ENCODE measurements around the gene OR51B2.
"Not testable (repeated sequence)": the region's sequence is repeated elsewhere in the genome, so short reads cannot be mapped to it uniquely, and the experiment has no call there.

Gene OR51B2

GRCh38 chr11:5363679-5364078, 39.6 kb upstream of the OR51B2 start:
- Histone ChIP-seq H3F3A (ENCODE audit: insufficient read depth, low read length) (no peaks in the 10 kb centered on the region), H3K4me2 (ENCODE audit: low read length) (no peak overlapping the region), H4K20me1 (ENCODE audit: insufficient read depth, low read length) (no peaks in the 10 kb centered on the region), H3K79me2 (ENCODE audit: insufficient read depth, low read length) (no peaks in the 10 kb centered on the region), H3K36me3 (ENCODE audit: insufficient read depth, low read length) (no peaks in the 10 kb centered on the region), H3K9me3 (ENCODE audit: low read length) (no peaks in the 10 kb centered on the region), H3K4me3 (ENCODE audit: low read depth, low read length, poor library complexity, severe bottlenecking) (no peak overlapping the region), H3K27me3 (ENCODE audit: insufficient read depth, low read length) (no peaks in the 10 kb centered on the region), H3K9me2 (ENCODE audit: low read depth, low read length) (no peaks in the 10 kb centered on the region), H3K27ac (ENCODE audit: low read depth, low read length, poor library complexity, severe bottlenecking) (no peak overlapping the region), H2AFZ (ENCODE audit: low read length) (no peak overlapping the region), H3K4me1 (ENCODE audit: insufficient read depth, low read length, severe bottlenecking) (no peaks in the 10 kb centered on the region), H3K9ac (ENCODE audit: low read length) (no peak overlapping the region)
- TF ChIP-seq EZH2 (IDR thresholded peaks at IDR 0.05; ENCODE audit: borderline replicate concordance, low read length) (no peak), CTCF (IDR thresholded peaks at IDR 0.05; ENCODE audit: low read length) (no peak)

- no peaks in the 10 kb centered on the region for H3K9me3 ChIP-seq (ENCODE audit: low read length)
- no peak overlapping the region for H3K9ac ChIP-seq (ENCODE audit: low read length)
- TF ChIP-seq CTCF (IDR thresholded peaks at IDR 0.05; ENCODE audit: low read length): no peak
- TF ChIP-seq EZH2 (IDR thresholded peaks at IDR 0.05; ENCODE audit: borderline replicate concordance, low read length): no peak
- no peaks in the 10 kb centered on the region for H3K27me3 ChIP-seq (ENCODE audit: insufficient read depth, low read length)
- H3K36me3 ChIP-seq (ENCODE audit: insufficient read depth, low read length): no peaks in the 10 kb centered on the region
- H2AFZ ChIP-seq (ENCODE audit: low read length): no peak overlapping the region
- H4K20me1 ChIP-seq (ENCODE audit: insufficient read depth, low read length): no peaks in the 10 kb centered on the region
- no peaks in the 10 kb centered on the region for H3F3A ChIP-seq (ENCODE audit: insufficient read depth, low read length)
- no peak overlapping the region for H3K4me2 ChIP-seq (ENCODE audit: low read length)
- H3K27ac ChIP-seq (ENCODE audit: low read depth, low read length, poor library complexity, severe bottlenecking): no peak overlapping the region
- H3K4me1 ChIP-seq (ENCODE audit: insufficient read depth, low read length, severe bottlenecking): no peaks in the 10 kb centered on the region
- no peaks in the 10 kb centered on the region for H3K9me2 ChIP-seq (ENCODE audit: low read depth, low read length)
- H3K4me3 ChIP-seq (ENCODE audit: low read depth, low read length, poor library complexity, severe bottlenecking): no peak overlapping the region
- no peaks in the 10 kb centered on the region for H3K79me2 ChIP-seq (ENCODE audit: insufficient read depth, low read length)
Measured at GRCh38 chr11:5362017-5362625, 38.0 kb upstream of the OR51B2 start.

GRCh38 chr11:5356031-5356430, 31.9 kb upstream of the OR51B2 start:
- H3K9ac ChIP-seq (ENCODE audit: low read length); H3K9me2 ChIP-seq (ENCODE audit: low read depth, low read length): not testable (repeated sequence)

GRCh38 chr11:5351208-5351607, 27.1 kb upstream of the OR51B2 start, which contains the start of gene OR51B6:
OR51B6 (plus strand) TSS chr11:5351508; CDS start chr11:5351508, 0 bp downstream.
- Histone ChIP-seq H4K20me1 (ENCODE audit: insufficient read depth, low read length) (no peaks in the 10 kb centered on the region), H3K9me3 (ENCODE audit: low read length) (no peaks in the 10 kb centered on the region), H2AFZ (ENCODE audit: low read length) (no peak within 1 kb of the TSS), H3K4me1 (ENCODE audit: insufficient read depth, low read length, severe bottlenecking) (no peaks in the 10 kb centered on the region), H3K9ac (ENCODE audit: low read length) (no peak within 1 kb of the TSS), H3K9me2 (ENCODE audit: low read depth, low read length) (no peaks in the 10 kb centered on the region), H3K79me2 (ENCODE audit: insufficient read depth, low read length) (no peaks in the 10 kb centered on the region), H3F3A (ENCODE audit: insufficient read depth, low read length) (no peaks in the 10 kb centered on the region), H3K4me3 (ENCODE audit: low read depth, low read length, poor library complexity, severe bottlenecking) (no peak within 1 kb of the TSS), H3K27ac (ENCODE audit: low read depth, low read length, poor library complexity, severe bottlenecking) (no peak within 1 kb of the TSS), H3K36me3 (ENCODE audit: insufficient read depth, low read length) (no peaks in the 10 kb centered on the region), H3K27me3 (ENCODE audit: insufficient read depth, low read length) (no peaks in the 10 kb centered on the region), H3K4me2 (ENCODE audit: low read length) (no peak within 1 kb of the TSS)
- TF ChIP-seq CTCF (IDR thresholded peaks at IDR 0.05; ENCODE audit: low read length) (no peak), EZH2 (IDR thresholded peaks at IDR 0.05; ENCODE audit: borderline replicate concordance, low read length) (no peak)

More at GRCh38 chr11:5356031-5356430, 31.9 kb upstream of the OR51B2 start:
- not testable (repeated sequence) for H3K79me2 ChIP-seq (ENCODE audit: insufficient read depth, low read length); H3K4me1 ChIP-seq (ENCODE audit: insufficient read depth, low read length, severe bottlenecking); H3F3A ChIP-seq (ENCODE audit: insufficient read depth, low read length); H2AFZ ChIP-seq (ENCODE audit: low read length); H3K9me3 ChIP-seq (ENCODE audit: low read length); H3K4me2 ChIP-seq (ENCODE audit: low read length); H3K27ac ChIP-seq (ENCODE audit: low read depth, low read length, poor library complexity, severe bottlenecking); H3K36me3 ChIP-seq (ENCODE audit: insufficient read depth, low read length); H4K20me1 ChIP-seq (ENCODE audit: insufficient read depth, low read length); H3K4me3 ChIP-seq (ENCODE audit: low read depth, low read length, poor library complexity, severe bottlenecking); H3K27me3 ChIP-seq (ENCODE audit: insufficient read depth, low read length)

Data from OCI-LY1 (cell line).